GM18870 (cell line): ENCODE data around the gene KDM5B.

ENCODE experiments used
- ATAC-seq: cut with Tn5 transposase; IDR thresholded peaks from one replicate; pipeline ENCODE4 v1.9.1; 2021; ENCODE audit warnings: moderate library complexity; ENCODE audit not compliant: unreplicated experiment

KDM5B gene

DNA sequence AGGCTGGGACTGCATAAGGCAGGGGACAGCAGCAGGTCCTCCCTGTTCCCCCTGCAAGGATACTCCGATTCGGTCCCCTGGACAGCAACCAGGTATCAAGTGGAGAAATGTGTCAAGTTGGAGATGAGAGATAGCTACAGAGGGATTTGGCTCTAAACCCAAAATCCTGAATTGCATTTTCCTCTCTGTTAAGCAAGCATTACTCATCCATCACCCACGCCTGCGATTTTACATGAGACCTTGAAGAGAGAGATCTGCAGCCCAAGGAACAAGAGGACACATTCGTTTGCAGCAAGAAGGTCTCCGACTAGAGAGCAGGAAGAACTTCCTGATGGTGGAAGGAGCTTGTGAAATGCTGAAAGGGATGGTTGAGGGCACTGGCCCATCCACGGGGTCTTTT lies 119.8 kb downstream of the KDM5B start:
- ATAC-seq = no peak

DNA sequence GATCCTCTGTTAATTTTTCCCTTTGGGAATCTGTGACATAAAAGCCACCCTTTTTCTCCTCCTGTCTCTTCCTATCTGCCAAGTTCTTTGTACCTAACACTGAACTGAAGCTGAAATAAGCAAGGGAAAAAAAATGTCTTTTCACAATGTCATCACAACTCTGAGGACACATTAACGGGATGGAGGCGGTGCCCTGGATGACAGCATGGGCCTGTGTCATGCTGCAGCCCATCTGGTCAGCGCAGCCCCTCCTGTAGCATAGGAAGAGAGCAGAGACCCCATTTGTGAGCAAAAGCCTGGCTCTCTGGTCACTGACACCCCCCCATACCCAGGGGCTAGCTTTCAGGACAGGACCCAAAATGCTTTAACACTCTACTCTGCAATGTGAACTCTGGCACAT lies 120.4 kb downstream of the KDM5B start:
- ATAC-seq = no peak

DNA sequence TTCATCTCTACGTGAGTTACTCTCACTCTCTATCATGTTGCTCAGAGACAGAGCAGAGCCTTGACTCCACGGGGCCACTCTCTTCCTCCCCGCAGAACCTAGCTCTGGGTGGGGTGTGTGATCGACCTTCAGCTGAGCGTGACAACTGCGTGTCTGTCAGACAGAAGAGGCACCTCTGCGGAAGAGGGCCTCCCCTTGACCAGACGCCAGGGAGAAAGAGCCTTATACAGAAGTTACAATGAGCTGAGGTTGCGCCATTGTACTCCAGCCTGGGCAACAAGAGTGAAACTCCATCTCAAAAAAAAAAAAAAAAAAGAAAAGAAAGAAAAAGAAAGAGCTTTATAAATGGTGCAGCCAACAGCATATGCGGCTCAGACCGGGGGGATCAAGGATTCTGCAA lies 120.9 kb downstream of the KDM5B start:
- ATAC-seq = no peak

DNA sequence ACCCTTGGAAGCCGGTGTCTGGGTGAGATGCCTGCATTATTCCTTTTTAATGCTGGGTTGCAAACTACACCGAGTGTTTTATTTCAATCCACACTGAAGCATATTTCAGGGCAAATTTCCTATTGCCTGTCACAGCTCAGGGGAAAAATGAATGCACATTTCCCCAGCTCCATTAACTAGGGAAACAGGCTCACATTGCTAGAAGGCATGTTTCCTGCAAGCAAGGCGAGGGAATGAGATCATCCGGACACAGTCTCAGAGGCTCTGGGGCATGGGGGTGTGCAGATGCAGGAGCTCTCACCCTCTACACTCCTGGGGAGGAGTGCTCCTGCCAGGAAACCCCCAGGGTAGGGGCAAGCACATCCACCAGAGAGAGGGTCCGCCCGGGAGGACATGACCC lies 122.6 kb downstream of the KDM5B start:
- ATAC-seq = no peak

DNA sequence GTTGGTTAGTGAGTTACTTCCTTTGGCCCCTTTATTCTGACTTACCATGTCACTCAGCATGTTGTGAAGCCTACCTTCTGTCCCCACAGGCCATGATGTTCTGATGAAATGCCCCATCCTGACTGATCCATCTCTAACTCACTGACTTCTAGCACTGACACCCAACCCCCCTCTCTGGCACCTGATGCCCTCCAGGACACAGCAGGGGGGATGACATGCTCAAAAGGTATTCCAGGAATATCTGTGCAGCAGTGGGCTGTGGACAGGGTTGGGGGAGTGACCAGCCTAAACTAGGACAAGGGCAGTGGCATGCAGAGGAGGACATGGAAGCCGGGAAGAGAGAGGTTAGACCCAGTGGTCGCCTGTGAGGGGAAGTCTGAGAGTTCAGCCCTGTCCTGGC lies 123.5 kb downstream of the KDM5B start:
- no peak for ATAC-seq

DNA sequence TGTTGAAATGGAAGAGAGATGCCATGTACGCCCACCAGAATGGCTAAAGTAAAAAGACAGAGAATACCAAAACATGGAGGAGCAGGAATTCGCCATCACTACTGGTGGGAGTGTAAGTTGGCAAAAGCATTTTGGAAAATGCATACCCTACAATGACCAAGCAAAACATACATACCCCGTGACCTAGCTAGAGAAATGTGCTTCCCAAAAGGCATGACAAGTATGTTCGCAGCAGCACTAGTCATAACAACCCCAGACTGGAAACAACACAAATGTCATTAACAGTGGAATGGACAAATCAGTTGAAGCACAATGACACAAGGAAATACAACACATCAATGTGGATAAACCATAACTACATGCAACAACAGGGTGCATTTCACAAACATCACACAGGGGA lies 125.2 kb downstream of the KDM5B start:
- ATAC-seq = no peak

DNA sequence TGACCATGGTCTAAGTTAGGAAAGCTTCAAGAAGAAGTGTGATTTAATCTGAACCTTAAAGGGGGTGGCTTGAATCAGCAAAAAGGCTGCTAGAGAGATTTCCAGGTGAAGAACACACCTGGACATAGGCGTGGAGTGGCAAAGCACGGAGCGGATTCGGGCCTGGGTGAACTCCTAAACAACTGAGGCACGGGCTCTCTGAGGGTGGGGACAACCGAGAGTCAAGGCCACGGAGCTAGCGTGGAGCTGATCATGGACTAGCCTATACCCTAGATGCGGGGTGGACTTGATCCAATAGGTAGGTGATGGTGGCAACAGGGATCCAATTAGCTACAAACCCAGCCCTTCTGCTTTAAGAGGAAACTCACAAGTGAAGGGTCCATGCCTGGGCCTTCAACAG lies 125.7 kb downstream of the KDM5B start:
- ATAC-seq = no peak

DNA sequence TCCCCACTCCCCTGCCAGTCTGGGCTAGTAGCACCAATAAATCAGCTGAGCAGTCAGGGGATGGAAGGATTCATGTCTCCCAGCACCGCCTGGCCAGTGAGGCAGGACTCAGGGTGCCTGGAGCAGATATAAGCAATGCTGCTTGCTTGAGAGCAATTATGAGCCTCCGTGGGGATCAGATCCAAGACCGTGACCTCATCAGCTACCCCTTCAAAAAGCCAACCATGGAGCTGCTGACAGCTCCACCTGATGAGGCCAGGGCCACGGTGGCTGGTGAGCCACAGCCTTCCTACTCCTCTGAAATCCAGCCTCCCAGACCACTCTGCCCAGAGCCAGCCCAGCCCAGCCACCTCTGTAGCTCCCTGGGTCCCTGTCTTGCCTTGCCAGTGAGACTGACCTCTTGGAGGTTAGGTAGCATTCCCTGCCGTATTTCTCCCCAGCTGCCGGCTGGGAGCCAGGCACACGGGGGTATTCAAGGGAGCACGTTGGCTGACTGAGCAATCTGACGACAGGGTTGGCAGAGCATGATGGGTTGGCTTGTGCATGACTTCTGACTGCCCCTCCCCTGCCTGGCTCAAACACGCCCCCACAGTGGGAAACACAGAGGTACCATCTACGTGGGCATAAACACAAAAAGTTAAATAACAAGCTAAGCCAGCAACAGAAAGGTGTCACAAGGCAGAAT lies 126.3 kb downstream of the KDM5B start:
- ATAC-seq = no peak

DNA sequence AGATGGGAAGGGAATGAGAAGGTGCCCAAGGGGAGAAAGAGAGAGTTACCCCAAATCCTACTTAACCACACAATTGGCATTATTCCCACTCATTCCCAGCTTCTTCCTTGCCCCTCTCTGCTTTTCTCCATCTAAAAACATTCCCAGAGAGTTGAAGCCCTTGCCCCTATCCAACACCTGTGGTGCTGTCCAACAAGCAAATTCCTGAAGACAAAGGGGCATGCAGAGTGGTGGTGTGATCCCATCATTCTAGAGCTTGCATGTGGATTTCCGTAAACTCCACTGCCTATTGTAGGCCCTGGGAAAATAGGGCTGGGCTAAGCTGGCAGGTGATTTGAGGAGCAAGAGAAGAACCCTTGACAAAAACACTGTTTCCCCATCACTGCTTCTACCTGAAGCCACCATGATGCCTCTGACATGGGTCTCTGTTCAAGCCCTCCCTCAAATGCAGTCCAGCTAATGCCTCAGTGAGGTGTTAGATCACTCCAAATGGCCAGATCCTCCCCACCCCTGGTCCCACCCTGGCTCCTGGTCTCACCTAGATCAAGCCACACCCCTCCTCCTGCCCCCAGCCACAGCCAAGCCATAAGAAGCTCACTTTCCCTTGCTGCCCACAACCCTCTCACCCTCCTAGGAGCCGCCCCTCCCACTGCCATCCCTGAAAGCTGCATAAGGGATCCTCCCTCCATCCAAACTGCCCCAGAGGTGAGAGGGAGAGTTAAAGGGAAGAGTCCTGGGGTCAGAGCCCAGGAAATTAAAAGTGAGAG lies 127.5 kb downstream of the KDM5B start:
- no peak for ATAC-seq

DNA sequence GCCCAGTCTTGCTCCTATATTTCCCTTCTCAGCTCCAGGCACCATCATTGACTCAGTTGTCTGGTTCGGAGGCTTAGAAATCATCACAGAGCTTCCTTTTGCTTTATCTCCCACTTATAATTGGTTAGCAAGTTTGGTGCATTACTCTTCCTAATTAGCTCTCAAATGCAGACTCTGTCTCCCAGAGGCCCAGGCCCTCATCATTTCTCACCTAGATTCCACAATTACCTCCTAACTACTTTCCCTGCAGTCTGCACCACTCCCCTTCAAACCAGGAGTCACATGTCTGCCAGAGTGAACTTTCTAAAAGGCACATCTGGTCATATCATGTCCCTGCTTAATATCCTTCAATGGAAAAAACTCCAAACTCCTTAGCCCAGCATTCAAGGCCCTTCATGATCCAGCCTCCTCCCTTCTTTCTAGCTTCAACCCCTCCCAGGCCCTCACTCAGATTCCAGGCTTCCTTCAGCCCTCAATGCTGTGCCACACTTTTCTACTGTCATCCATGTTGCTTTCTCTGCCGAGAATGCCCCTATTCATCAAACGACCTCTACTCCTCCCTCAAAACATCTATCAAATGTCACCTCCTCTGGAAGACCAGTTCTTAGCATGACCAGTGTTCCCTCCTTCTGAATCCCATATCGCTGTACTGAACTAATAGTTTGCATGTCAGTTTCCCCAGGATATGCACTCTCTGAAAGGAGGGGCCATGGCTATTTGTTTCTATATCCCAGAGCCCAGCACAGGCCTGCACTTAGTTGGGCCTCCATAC lies 128.6 kb downstream of the KDM5B start:
- ATAC-seq = no peak

DNA sequence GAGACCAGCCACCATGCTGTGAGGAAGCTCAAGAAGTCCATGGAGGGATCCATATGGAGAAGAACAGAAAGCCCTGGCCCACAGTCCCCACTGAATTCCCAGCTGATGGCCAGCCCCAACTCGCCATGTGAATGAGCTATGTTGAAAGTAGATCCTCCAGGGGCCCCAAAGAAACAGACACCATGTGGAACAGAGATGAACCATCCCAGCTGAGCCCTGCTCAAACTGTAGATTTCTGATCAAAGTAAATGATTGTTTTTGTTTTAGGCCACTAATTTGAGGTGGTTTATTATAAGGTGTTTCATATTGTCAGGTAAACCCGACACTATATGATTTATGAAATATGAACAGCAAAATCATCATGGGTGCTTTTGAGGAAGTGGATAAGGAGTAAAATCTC lies 130.8 kb downstream of the KDM5B start:
- no peak for ATAC-seq
